HCT116 (cell line): ENCODE data around the gene PYGO2. TPM values are rescaled to one million over a fixed set of nuclear protein-coding genes. Genes with fewer than 3 reads are reported as not detected.
A peak's percentile ranks its signal among the peaks of the same experiment; 100 is the strongest.

Experiments
- ATAC-seq: fragments of 200-7000 bp; cut with Tn5 transposase; 2 replicates; pipeline ENCODE4 v1.9.1; 2020; ENCODE audit warnings: mild to moderate bottlenecking, moderate library complexity
- BruUV-seq: library from RNA; stranded (reverse); fragments of 400-500 nt; replicated peaks from 2 replicates; lab custom pipeline; 2021; lab: Mats Ljungman, UMichigan
- CTCF ChIA-PET: fragments of 300-600 bp; sonication (Branson Sonifier 250); formaldehyde crosslinking; loops from one replicate; lab custom pipeline; 2021; ENCODE audit warnings: antibody characterized with exemption; lab: Charles Lee
- POLR2A ChIA-PET: fragments of 300-600, 350-600 bp; sonication (Branson Sonifier 250); formaldehyde crosslinking; loops from one replicate; lab custom pipeline; 2021; ENCODE audit warnings: antibody characterized with exemption; lab: Charles Lee
- RAD21 ChIA-PET, 2 experiments: fragments of 300-600 bp; sonication (Branson Sonifier 250); formaldehyde crosslinking; loops; one replicate each; lab custom pipeline; 2023; ENCODE audit warnings: low total read pairs in 2 of 2; ENCODE audit not compliant: uncharacterized antibody in 2 of 2, unreplicated experiment in 2 of 2, low non-redundant PET in 1 of 2; lab: Charles Lee
- DNase-seq: peaks from one replicate; pipeline ENCODE4 v3.0.0-alpha.2; 2010; ENCODE audit warnings: low read depth, low spot score
- H2AFZ ChIP-seq: fragments of 200-600 bp; shearing (Covaris generic), sonication (generic); 2 replicates; pipeline ENCODE4 v1.6.1; 2017; ENCODE audit warnings: low read depth, mixed run types, mixed read lengths, antibody characterized with exemption, low read length; ENCODE audit not compliant: poor library complexity, severe bottlenecking
- H3K27ac ChIP-seq: 2 replicates; pipeline ENCODE4 v1.5.1; 2012; ENCODE audit warnings: low read depth, low read length
- H3K27me3 ChIP-seq: fragments of 200-600 bp; sonication (generic); 2 replicates; pipeline ENCODE4 v1.6.1; 2016; ENCODE audit warnings: mixed run types, low read length, mixed read lengths; ENCODE audit not compliant: insufficient read depth
- H3K36me3 ChIP-seq, 2 experiments: fragments of 200-500 bp in 1 of 2; fragments of 200-600 bp in 1 of 2; sonication (Bioruptor generic) in 1 of 2; sonication (generic) in 1 of 2; 2 replicates each; pipeline versions ENCODE4 v1.5.1 to v1.6.1; 2014 to 2016; ENCODE audit warnings: low read length in 2 of 2, inconsistent platforms in 1 of 2, mixed read lengths in 1 of 2, mixed run types in 1 of 2; ENCODE audit not compliant: insufficient read depth in 2 of 2, control insufficient read depth in 1 of 2
- H3K4me1 ChIP-seq, 2 experiments: fragments of 200-600 bp in 1 of 2; sonication (generic) in 1 of 2; 2 replicates each; pipeline versions ENCODE4 v1.5.1 to v1.6.1; 2012 to 2017; ENCODE audit warnings: low read length in 2 of 2, inconsistent platforms in 1 of 2, mild to moderate bottlenecking in 1 of 2, mixed read lengths in 1 of 2, mixed run types in 1 of 2, moderate library complexity in 1 of 2; ENCODE audit not compliant: insufficient read depth in 2 of 2, control insufficient read depth in 1 of 2
- H3K4me2 ChIP-seq: fragments of 200-600 bp; sonication (generic); 2 replicates; pipeline ENCODE4 v1.6.1; 2017; ENCODE audit warnings: mixed run types, low read length, mixed read lengths
- H3K4me3 ChIP-seq, 2 experiments: fragments of 200-600 bp in 1 of 2; sonication (generic) in 1 of 2; replicated peaks in 1 of 2; 2 replicates each; pipeline ENCODE4 v1.5.1; 2011 to 2016; ENCODE audit warnings: low read length in 2 of 2, control low read depth in 1 of 2, low read depth in 1 of 2, mild to moderate bottlenecking in 1 of 2, mixed read lengths in 1 of 2, mixed run types in 1 of 2
- H3K79me2 ChIP-seq: fragments of 200-600 bp; sonication (generic); 2 replicates; pipeline ENCODE4 v1.6.1; 2017; ENCODE audit warnings: mild to moderate bottlenecking, mixed run types, low read length, moderate library complexity, mixed read lengths; ENCODE audit not compliant: insufficient read depth
- H3K9ac ChIP-seq: fragments of 200-600 bp; sonication (generic); 2 replicates; pipeline ENCODE4 v1.6.1; 2016; ENCODE audit warnings: low read length, mixed read lengths
- H3K9me2 ChIP-seq: fragments of 200-600 bp; sonication (generic), shearing (Covaris generic); 2 replicates; pipeline ENCODE4 v1.6.1; 2017; ENCODE audit warnings: mixed run types, mild to moderate bottlenecking, moderate library complexity; ENCODE audit not compliant: insufficient read depth
- H3K9me3 ChIP-seq, 2 experiments: fragments of 200-500 bp in 1 of 2; fragments of 200-600 bp in 1 of 2; sonication (Bioruptor generic) in 1 of 2; sonication (generic) in 1 of 2; 2 replicates each; pipeline ENCODE4 v1.6.1; 2014 to 2017; ENCODE audit warnings: low read length in 2 of 2, mixed read lengths in 2 of 2, inconsistent platforms in 1 of 2, low read depth in 1 of 2, mild to moderate bottlenecking in 1 of 2, mixed run types in 1 of 2, moderate library complexity in 1 of 2; ENCODE audit not compliant: control insufficient read depth in 1 of 2, insufficient read depth in 1 of 2
- H4K20me1 ChIP-seq: fragments of 200-600 bp; sonication (generic), shearing (Covaris generic); 2 replicates; pipeline ENCODE4 v1.6.1; 2017; ENCODE audit warnings: mixed run types, mild to moderate bottlenecking, moderate library complexity; ENCODE audit not compliant: insufficient read depth
- ATF3 ChIP-seq: IDR thresholded peaks from 2 replicates; pipeline ENCODE4 v1.6.1; 2012
- POLR2A ChIP-seq: IDR thresholded peaks from 2 replicates; pipeline ENCODE4 v1.7.0; 2011; ENCODE audit warnings: borderline replicate concordance; ENCODE audit not compliant: insufficient read depth, insufficient read length; ENCODE audit errors: extremely low read depth
- POLR2AphosphoS5 ChIP-seq: IDR thresholded peaks from 2 replicates; pipeline ENCODE4 v1.6.1; 2011; ENCODE audit warnings: mild to moderate bottlenecking, low read depth, low read length, moderate library complexity
- ZNF274 ChIP-seq: fragments of 200-500 bp; sonication (Bioruptor generic); IDR thresholded peaks from 2 replicates; pipeline ENCODE4 v1.6.1; 2014; ENCODE audit warnings: mild to moderate bottlenecking, low read depth, low read length, inconsistent platforms
- intact Hi-C: fragments of 100-400 bp; cut with micrococcal nuclease; formaldehyde crosslinking; loops from 2 replicates; pipeline ENCODE4 v1.10.0; 2022
- total RNA-seq: library from RNA; stranded (reverse); gene quantifications from one replicate; pipeline ENCODE4 v1.2.1, GENCODE V29; 2021; ENCODE audit not compliant: unreplicated experiment
- TF ChIP-seq, protein P1 (sequence below): IDR thresholded peaks from 2 replicates; pipeline ENCODE4 v1.6.1; 2012
- TF ChIP-seq, protein P2 (sequence below): IDR thresholded peaks from 2 replicates; pipeline ENCODE4 v1.6.1; 2011; ENCODE audit warnings: mild to moderate bottlenecking, low read length, moderate library complexity; ENCODE audit not compliant: insufficient replicate concordance; ENCODE audit errors: extremely low read depth

Gene PYGO2
- total RNA-seq, 1 experiment from 2014 or later: 37.2 TPM

GRCh38 chr1:154970631-154971340, 9.2 kb upstream of the PYGO2 start, which contains the start of gene SHC1:
TSS of gene SHC1 (minus strand) at chr1:154970747. CDS start at chr1:154970526, 221 bp downstream.
- POLR2A ChIA-PET: interaction anchor here (1.0 to 5.4 kb wide), 10 partner anchors 9 to 34 kb away, joined by 3 to 46 read pairs (median 6); partner anchors contain the start of genes FLAD1, PBXIP1, PMVK and PYGO2
- peaks cover 12 to 34% of the 10 kb centered on the region in 2 experiments; a peak in 3 of 4 replicates for H3K36me3 ChIP-seq
- no peaks in the 10 kb centered on the region for H3K9me3 ChIP-seq
- no peaks in the 10 kb centered on the region for H3K9me2 ChIP-seq
- H4K20me1 ChIP-seq: no peaks in the 10 kb centered on the region
- peak within 1 kb of the TSS; percentile 86 for H3K27ac ChIP-seq
- CTCF ChIA-PET: interaction anchor here (1.0 to 2.0 kb wide), 7 partner anchors 9 to 114 kb away, joined by 3 to 15 read pairs (median 5); partner anchors contain the start of genes ADAM15 and PYGO2
- peak within 1 kb of the TSS; percentile 90 for H3K4me2 ChIP-seq
- no peaks in the 10 kb centered on the region for H3K27me3 ChIP-seq
- peaks cover 86% of the 10 kb centered on the region for H3K79me2 ChIP-seq
- H2AFZ ChIP-seq: no peak within 1 kb of the TSS
- peak within 1 kb of the TSS; percentile 40 to 70 for H3K4me3 ChIP-seq
- no peak for DNase-seq
- peak within 1 kb of the TSS; percentile 86 for H3K9ac ChIP-seq
- intact Hi-C loops: loop anchor here (5.0 kb wide), 2 partner anchors 92 to 167 kb away; partner anchors contain the start of genes EFNA4 and SLC50A1
- RAD21 ChIA-PET: interaction anchor here (0.6 to 1.0 kb wide), 2 partner anchors 29 to 47 kb away, joined by 3 read pairs; no protein-coding TSS in a partner anchor
- no peak for TF ChIP-seq ZNF274
- TF ChIP-seq, protein P1, sequence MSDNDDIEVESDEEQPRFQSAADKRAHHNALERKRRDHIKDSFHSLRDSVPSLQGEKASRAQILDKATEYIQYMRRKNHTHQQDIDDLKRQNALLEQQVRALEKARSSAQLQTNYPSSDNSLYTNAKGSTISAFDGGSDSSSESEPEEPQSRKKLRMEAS: no peak
- peak; percentile 85 for TF ChIP-seq POLR2AphosphoS5
- TF ChIP-seq, protein P2, sequence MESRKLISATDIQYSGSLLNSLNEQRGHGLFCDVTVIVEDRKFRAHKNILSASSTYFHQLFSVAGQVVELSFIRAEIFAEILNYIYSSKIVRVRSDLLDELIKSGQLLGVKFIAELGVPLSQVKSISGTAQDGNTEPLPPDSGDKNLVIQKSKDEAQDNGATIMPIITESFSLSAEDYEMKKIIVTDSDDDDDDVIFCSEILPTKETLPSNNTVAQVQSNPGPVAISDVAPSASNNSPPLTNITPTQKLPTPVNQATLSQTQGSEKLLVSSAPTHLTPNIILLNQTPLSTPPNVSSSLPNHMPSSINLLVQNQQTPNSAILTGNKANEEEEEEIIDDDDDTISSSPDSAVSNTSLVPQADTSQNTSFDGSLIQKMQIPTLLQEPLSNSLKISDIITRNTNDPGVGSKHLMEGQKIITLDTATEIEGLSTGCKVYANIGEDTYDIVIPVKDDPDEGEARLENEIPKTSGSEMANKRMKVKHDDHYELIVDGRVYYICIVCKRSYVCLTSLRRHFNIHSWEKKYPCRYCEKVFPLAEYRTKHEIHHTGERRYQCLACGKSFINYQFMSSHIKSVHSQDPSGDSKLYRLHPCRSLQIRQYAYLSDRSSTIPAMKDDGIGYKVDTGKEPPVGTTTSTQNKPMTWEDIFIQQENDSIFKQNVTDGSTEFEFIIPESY: no peak
- TF ChIP-seq POLR2A: peak; percentile 71
- TF ChIP-seq ATF3: no peak
- H3K4me1 ChIP-seq: peaks cover 33 to 54% of the 10 kb centered on the region in 2 experiments
- ATAC-seq: peak; percentile 61
- BruUV-seq: no TSS peak
